Subcutaneous adipose tissue (tissue), 4 donors: ENCODE measurements around the gene MTHFR. TPM values are rescaled to one million over a fixed set of nuclear protein-coding genes. Genes with fewer than 3 reads are reported as not detected.

Experiments
- total RNA-seq, 4 donors: library from RNA; depleted of rRNA; stranded (reverse); fragments of >200 nt; gene quantifications; one replicate each; pipeline ENCODE4 v1.1.0, GENCODE V29; 2016
- TF ChIP-seq, protein P1 (sequence below): fragments of 450-650 bp; IDR thresholded peaks from one replicate; pipeline ENCODE4 v1.5.1; 2016; ENCODE audit warnings: low read depth, mild to moderate bottlenecking, control low read depth, antibody characterized with exemption, moderate library complexity

MTHFR gene
- total RNA-seq, 4 donors from 2014 or later = 13.4 to 38.8 (median 27.7) TPM

- TF ChIP-seq, protein P1, sequence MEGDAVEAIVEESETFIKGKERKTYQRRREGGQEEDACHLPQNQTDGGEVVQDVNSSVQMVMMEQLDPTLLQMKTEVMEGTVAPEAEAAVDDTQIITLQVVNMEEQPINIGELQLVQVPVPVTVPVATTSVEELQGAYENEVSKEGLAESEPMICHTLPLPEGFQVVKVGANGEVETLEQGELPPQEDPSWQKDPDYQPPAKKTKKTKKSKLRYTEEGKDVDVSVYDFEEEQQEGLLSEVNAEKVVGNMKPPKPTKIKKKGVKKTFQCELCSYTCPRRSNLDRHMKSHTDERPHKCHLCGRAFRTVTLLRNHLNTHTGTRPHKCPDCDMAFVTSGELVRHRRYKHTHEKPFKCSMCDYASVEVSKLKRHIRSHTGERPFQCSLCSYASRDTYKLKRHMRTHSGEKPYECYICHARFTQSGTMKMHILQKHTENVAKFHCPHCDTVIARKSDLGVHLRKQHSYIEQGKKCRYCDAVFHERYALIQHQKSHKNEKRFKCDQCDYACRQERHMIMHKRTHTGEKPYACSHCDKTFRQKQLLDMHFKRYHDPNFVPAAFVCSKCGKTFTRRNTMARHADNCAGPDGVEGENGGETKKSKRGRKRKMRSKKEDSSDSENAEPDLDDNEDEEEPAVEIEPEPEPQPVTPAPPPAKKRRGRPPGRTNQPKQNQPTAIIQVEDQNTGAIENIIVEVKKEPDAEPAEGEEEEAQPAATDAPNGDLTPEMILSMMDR = no peak
These were observed 32.1 kb upstream of the MTHFR start for GRCh38 chr1:11837767-11838348.

DNA sequence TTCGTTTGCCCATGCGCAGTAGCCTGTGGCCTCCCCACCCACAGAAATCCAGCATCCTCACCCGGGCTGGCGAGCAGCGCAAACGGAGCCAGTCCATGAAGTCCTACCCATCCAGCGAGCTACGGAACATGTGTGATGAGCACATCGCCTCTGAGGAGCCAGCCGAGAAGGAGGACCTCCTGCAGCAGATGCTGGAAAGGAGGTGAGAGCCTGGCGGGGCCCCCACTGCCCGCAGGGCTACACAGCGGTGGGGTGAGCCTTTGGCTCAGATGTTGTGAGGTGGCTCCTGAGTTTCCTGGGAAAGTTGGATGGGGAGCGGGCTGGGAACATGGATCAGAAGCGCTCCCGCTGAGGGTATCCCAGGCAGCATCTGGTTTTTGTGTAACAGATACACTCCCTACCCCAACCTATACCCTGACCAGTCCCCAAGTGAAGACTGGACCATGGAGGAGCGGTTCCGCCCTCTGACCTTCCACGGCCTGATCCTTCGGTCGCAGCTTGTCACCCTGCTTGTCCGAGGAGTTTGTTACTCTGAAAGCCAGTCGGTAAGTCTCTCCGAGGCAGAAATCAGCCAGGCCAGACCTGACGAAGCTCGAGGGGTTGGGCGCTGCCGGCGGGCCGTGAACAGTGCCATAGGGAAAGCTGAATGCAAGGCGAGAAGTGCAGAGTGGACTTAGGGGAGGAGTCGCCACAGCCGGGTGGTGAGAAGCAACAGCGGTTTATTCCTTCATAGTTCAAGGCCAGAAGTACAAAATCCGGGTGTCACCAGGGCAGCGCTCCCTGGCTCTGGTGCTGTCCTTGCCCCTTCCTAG, 31.4 kb upstream of the MTHFR start:
- TF ChIP-seq, protein P1 = no peak

DNA sequence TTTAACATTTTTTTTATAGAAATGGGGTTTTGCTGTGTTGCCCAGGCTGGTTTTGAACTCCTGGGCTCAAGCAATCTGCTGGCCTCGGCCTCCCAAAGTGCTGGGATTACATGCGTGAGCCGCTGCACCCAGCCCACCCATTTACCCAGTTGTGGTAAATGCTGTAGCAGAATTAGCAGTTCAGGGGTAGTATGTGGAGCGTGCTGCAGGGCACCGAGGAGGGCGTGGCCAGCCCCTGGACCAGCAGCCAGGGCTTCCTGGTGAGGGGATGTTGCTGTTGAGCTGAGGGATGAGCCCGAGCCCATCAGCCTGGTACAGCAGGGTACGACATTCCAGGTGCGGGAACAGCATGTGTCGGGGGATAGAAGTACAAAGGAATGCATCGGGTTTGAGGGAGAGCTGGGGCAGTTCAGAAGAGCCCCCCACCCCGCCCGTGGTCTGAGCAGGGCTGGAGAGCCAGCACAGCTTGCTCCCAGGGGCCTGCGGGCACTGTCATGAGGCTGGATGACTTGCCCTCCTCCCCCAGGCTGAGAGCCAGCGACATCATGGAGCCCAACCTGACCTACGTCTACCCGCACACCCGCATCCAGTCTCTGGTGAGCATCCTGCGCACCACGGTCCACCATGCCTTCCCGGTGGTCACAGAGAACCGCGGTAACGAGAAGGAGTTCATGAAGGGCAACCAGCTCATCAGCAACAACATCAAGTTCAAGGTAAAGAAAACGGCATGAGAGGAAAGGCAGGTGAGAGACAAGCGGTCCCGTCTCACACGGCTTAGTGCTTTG, 29.9 kb upstream of the MTHFR start:
- TF ChIP-seq, protein P1 = no peak

DNA sequence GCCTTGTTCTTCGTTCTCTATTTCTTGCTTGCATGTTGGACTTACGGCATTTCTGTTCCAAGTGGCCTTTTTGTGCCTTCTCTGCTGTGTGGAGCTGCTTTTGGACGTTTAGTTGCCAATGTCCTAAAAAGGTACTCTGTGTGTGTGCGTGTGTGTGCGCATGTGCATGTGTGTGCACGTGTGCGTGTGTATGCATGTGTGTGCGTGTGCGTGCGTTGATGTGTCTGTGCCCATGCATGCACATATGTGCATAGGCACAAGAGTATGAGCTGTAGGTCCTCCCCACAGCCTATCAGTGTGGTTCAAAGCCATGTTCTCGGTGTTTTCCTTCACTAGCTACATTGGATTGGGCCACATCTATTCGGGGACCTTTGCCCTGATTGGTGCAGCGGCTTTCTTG, 28.1 kb upstream of the MTHFR start:
- TF ChIP-seq, protein P1 = no peak

DNA sequence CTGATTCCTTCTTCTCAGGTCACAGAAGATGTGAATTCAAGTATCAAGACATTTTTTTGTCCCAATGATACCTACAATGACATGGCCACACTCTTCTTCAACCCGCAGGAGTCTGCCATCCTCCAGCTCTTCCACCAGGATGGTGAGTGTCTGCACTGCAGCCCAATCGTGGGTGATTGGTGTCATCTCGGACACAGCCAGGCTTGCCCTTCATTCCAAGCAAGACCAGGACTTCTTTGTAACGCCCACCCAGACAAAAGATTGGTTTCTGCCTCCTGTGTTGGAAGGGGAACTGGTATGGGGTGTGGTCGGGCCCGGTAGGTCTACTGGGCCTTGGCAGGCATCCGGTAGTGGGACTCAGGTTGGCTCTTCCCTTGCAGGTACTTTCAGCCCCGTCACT, 27.7 kb upstream of the MTHFR start:
- TF ChIP-seq, protein P1 = no peak

- TF ChIP-seq, protein P1 = no peak
These were observed 26.4 kb upstream of the MTHFR start for GRCh38 chr1:11831945-11832725.

DNA sequence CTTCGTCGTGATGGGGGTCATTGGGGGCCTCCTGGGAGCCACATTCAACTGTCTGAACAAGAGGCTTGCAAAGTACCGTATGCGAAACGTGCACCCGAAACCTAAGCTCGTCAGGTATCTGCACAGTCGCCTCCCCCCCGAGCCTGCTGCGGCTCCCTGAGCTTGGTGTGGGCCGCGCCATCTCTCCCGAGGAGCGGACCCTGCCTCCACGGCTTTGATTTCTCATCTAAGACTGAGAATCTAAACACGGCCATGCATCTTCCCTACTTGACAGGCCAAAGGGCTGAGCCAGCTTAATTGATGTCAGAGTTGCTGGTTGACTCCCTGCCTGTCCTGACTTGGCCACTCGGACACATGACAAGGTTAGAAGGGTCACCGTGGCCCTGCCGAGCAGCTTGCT, 22.7 kb upstream of the MTHFR start:
- TF ChIP-seq, protein P1 = no peak
